Measurements from ENCODE around the gene PRKAR1B.

Gene PRKAR1B

DNA sequence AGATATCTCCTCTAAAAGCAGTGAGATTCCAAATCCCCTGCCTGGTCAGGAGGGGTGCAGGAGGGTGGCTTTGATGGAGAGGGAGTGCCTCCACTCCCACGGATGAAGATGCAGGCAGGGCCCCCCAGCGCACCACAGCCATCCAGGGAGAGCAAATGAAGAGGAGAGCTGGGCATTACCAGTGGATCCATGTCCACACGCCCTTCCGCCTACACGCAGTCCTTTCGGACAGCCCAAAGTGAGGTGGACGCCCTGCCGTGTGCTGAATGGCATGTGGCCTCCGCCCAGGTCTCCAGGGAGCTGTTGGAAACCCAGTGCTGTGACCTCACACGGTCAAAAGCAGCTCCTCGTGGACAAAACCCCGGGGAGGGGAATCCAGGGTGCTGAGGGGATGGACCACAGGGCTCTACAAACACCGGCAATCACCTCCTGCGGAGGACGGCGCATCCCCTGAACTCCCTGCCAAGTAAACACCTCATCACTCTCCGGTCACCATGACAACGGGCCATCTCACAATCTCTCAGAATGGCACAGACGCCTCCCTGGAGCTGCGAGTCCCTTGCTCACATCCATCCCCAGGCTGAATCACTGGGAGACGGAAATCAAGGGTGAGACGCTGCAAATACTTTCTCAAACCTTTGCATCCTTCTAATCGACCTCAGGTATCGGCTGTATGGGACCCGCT is 35.6 kb downstream of the PRKAR1B start:
- TF ChIP-seq, protein P1, sequence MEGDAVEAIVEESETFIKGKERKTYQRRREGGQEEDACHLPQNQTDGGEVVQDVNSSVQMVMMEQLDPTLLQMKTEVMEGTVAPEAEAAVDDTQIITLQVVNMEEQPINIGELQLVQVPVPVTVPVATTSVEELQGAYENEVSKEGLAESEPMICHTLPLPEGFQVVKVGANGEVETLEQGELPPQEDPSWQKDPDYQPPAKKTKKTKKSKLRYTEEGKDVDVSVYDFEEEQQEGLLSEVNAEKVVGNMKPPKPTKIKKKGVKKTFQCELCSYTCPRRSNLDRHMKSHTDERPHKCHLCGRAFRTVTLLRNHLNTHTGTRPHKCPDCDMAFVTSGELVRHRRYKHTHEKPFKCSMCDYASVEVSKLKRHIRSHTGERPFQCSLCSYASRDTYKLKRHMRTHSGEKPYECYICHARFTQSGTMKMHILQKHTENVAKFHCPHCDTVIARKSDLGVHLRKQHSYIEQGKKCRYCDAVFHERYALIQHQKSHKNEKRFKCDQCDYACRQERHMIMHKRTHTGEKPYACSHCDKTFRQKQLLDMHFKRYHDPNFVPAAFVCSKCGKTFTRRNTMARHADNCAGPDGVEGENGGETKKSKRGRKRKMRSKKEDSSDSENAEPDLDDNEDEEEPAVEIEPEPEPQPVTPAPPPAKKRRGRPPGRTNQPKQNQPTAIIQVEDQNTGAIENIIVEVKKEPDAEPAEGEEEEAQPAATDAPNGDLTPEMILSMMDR (IDR thresholded peaks at IDR 0.05; ENCODE audit: low read length) = no peak
- no peak for TF ChIP-seq EZH2 (IDR thresholded peaks at IDR 0.05; ENCODE audit: borderline replicate concordance, low read length)
- Histone ChIP-seq H3K4me3 (ENCODE audit: low read depth, low read length, poor library complexity, severe bottlenecking) (no peak overlapping the region), H3K27ac (ENCODE audit: low read depth, low read length, poor library complexity, severe bottlenecking) (no peak overlapping the region), H2AFZ (ENCODE audit: low read length) (no peak overlapping the region), H4K20me1 (ENCODE audit: insufficient read depth, low read length) (no peaks in the 10 kb centered on the region), H3F3A (ENCODE audit: insufficient read depth, low read length) (no peaks in the 10 kb centered on the region), H3K36me3 (ENCODE audit: insufficient read depth, low read length) (peaks cover 3% of the 10 kb centered on the region; the same call in 1 of the 2 replicates), H3K9me3 (ENCODE audit: low read length) (peaks cover 10% of the 10 kb centered on the region; the same call in 1 of the 2 replicates), H3K4me1 (ENCODE audit: insufficient read depth, low read length, severe bottlenecking) (no peaks in the 10 kb centered on the region), H3K79me2 (ENCODE audit: insufficient read depth, low read length) (no peaks in the 10 kb centered on the region), H3K4me2 (ENCODE audit: low read length) (no peak overlapping the region), H3K27me3 (ENCODE audit: insufficient read depth, low read length) (no peaks in the 10 kb centered on the region), H3K9me2 (ENCODE audit: low read depth, low read length) (no peaks in the 10 kb centered on the region), H3K9ac (ENCODE audit: low read length) (no peak overlapping the region)

DNA sequence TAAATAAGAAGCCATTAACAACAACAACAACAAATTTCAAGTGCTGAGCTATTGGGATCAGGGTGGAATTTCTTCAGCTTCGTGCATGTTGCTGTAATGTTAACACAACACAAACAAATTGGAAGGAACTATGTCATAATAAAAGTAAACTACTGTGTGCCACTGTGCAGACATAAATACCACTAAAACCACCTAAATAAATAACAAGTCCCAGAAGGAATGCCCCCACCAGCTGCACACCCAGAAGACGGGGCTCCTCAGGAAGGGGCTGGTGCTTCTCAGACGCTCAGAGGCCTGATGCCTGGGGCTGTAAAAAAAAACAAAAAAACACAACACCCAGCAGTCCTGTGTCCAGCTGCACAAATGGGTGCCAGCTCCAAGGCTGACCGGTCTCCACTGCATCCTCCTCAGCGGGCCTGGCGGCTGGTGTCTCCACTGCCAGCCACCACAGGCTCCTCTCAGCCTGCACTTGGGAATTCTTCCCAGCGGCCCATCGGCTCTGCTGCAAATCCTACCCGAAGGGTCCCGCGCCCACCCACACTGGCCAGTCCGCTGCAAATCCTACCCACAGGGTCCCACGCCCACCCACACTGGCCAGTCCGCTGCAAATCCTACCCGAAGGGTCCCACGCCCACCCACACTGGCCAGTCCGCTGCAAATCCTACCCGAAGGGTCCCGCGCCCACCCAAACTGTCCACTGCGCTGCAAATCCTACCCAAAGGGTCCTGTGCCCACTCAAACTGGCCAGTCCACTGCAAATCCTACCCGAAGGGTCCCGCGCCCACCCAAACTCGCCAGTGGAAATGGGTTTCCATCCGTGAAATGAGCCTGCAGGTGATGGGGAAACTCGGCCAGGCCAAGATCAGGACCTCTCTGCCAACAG is 36.4 kb downstream of the PRKAR1B start:
- Histone ChIP-seq H3K9me3 (ENCODE audit: low read length) (peaks cover 15% of the 10 kb centered on the region; the same call in 1 of the 2 replicates), H3K4me1 (ENCODE audit: insufficient read depth, low read length, severe bottlenecking) (no peaks in the 10 kb centered on the region), H3K79me2 (ENCODE audit: insufficient read depth, low read length) (no peaks in the 10 kb centered on the region), H3K9ac (ENCODE audit: low read length) (no peak overlapping the region), H3K4me2 (ENCODE audit: low read length) (no peak overlapping the region), H3K27me3 (ENCODE audit: insufficient read depth, low read length) (no peaks in the 10 kb centered on the region), H2AFZ (ENCODE audit: low read length) (no peak overlapping the region), H3F3A (ENCODE audit: insufficient read depth, low read length) (no peaks in the 10 kb centered on the region), H3K9me2 (ENCODE audit: low read depth, low read length) (no peaks in the 10 kb centered on the region), H3K36me3 (ENCODE audit: insufficient read depth, low read length) (peaks cover 3% of the 10 kb centered on the region; the same call in 1 of the 2 replicates), H3K4me3 (ENCODE audit: low read depth, low read length, poor library complexity, severe bottlenecking) (no peak overlapping the region), H3K27ac (ENCODE audit: low read depth, low read length, poor library complexity, severe bottlenecking) (no peak overlapping the region), H4K20me1 (ENCODE audit: insufficient read depth, low read length) (no peaks in the 10 kb centered on the region)
- TF ChIP-seq EZH2 (IDR thresholded peaks at IDR 0.05; ENCODE audit: borderline replicate concordance, low read length) = no peak
- TF ChIP-seq, protein P1 (IDR thresholded peaks at IDR 0.05; ENCODE audit: low read length) = no peak

DNA sequence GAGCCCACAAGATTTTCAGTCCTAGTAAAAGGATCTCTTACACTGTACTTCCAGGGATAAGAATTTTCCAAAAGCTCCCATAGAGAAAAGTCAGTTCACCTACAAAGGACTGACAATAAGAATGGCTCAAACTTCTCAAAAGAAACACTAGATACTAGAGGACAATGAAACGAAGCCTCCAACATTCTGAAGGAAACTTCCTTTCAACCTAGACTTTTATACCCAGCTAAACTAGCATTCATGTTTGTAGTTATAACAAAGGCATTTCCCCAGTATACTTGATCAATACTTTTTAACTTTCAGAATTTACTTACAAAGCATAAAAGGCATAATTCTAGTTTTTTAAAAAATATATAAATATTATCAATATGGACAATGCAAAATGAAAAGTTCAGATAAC is 41.5 kb downstream of the PRKAR1B start:
- H3K79me2 ChIP-seq (ENCODE audit: insufficient read depth, low read length) = no peaks in the 10 kb centered on the region
- H3K9me2 ChIP-seq (ENCODE audit: low read depth, low read length) = no peaks in the 10 kb centered on the region
- peaks cover 17% of the 10 kb centered on the region for H3K36me3 ChIP-seq (ENCODE audit: insufficient read depth, low read length)

More for the DNA sequence above, 41.5 kb downstream of the PRKAR1B start:
- H3K4me3 ChIP-seq (ENCODE audit: low read depth, low read length, poor library complexity, severe bottlenecking) = no peak overlapping the region
- no peaks in the 10 kb centered on the region for H4K20me1 ChIP-seq (ENCODE audit: insufficient read depth, low read length)
- no peaks in the 10 kb centered on the region for H3K4me1 ChIP-seq (ENCODE audit: insufficient read depth, low read length, severe bottlenecking)
- no peaks in the 10 kb centered on the region for H3F3A ChIP-seq (ENCODE audit: insufficient read depth, low read length)
- no peak overlapping the region for H3K4me2 ChIP-seq (ENCODE audit: low read length)
- H2AFZ ChIP-seq (ENCODE audit: low read length) = no peak overlapping the region
- peaks cover 18% of the 10 kb centered on the region for H3K9me3 ChIP-seq (ENCODE audit: low read length)
- no peak overlapping the region for H3K27ac ChIP-seq (ENCODE audit: low read depth, low read length, poor library complexity, severe bottlenecking)
- TF ChIP-seq, protein P1 (IDR thresholded peaks at IDR 0.05; ENCODE audit: low read length) = no peak
- no peak for TF ChIP-seq EZH2 (IDR thresholded peaks at IDR 0.05; ENCODE audit: borderline replicate concordance, low read length)
- H3K27me3 ChIP-seq (ENCODE audit: insufficient read depth, low read length) = no peaks in the 10 kb centered on the region
- H3K9ac ChIP-seq (ENCODE audit: low read length) = no peak overlapping the region

Data from OCI-LY1 (cell line).